ENCODE results near the gene DCHS2.

DNA sequence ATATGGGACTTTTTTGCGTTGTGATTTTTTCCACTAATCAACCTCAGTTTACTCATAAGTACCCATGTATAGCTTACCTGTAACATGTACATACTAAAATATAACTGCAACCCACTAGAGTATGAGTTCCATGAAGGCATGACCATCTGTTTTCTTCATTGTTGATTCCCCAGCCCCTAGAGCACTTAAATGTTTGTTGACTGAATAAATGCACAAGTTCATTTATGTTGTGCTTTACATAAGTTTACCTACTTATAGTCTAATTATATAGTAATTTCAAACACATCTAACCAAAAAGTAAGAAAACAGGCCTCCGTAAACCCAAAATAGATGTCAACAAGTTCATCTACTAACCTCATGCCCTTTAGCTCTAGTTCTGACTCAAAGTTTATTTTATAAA is 34.7 kb downstream of the DCHS2 start:
- TF ChIP-seq POLR2AphosphoS5 (IDR thresholded peaks at IDR 0.05; ENCODE audit: low read depth, low read length) (no peak), TAF1 (IDR thresholded peaks at IDR 0.05; ENCODE audit: borderline replicate concordance, insufficient read depth, low read length) (no peak), SIN3A (IDR thresholded peaks at IDR 0.05; ENCODE audit: borderline replicate concordance, insufficient read depth, low read length) (no peak), FOXP2 (optimal IDR thresholded peaks at IDR 0.05; ENCODE audit: borderline replicate concordance, extremely low read depth, extremely low read length, insufficient read depth) (no peak)
